HepG2 (cell line): ENCODE measurements around the gene KCNJ4. TPM values are rescaled to one million over a fixed set of nuclear protein-coding genes. Genes with fewer than 3 reads are reported as not detected.

Source experiments
- ATAC-seq: fragments of 200-7000 bp; cut with Tn5 transposase; 3 replicates; pipeline ENCODE4 v1.9.1; 2020; ENCODE audit warnings: mild to moderate bottlenecking, moderate library complexity
- BruUV-seq: library from RNA; stranded (reverse); fragments of 400-500 nt; replicated peaks from 2 replicates; lab custom pipeline; 2021; lab: Mats Ljungman, UMichigan
- CTCF ChIA-PET: fragments of 300-600 bp; formaldehyde crosslinking; extraction: SDS; loops from one replicate; lab custom pipeline; 2021; ENCODE audit warnings: low total read pairs, inconsistent platforms, low intra/inter-chr PET ratio; lab: Yijun Ruan, JAX
- POLR2A ChIA-PET: fragments of 350-600 bp; sonication (Branson Sonifier 250); formaldehyde crosslinking; loops from one replicate; lab custom pipeline; 2020; ENCODE audit warnings: antibody characterized with exemption, inconsistent platforms; lab: Yijun Ruan, JAX
- DNase-seq: peaks from one replicate; pipeline ENCODE4 v3.0.0-alpha.2; 2015; ENCODE audit warnings: low spot score
- FAIRE-seq: peaks from 3 replicates; lab custom pipeline; 2011; peaks lifted over from hg19 to GRCh38; lab: Jason Lieb, UNC
- H2AFZ ChIP-seq: one replicate; pipeline ENCODE4 v1.6.1; 2011; ENCODE audit warnings: low read length, inconsistent platforms
- H3K27ac ChIP-seq: fragments of 300-600 bp; 3 replicates; pipeline ENCODE4 v1.8.0; 2011; ENCODE audit warnings: mixed run types, mild to moderate bottlenecking, mixed read lengths, low read length, inconsistent platforms; ENCODE audit not compliant: insufficient read depth; ENCODE audit errors: extremely low read length
- H3K27me3 ChIP-seq, 2 experiments: fragments of 200-600 bp in 1 of 2; 2 replicates in 1 of 2; 3 replicates in 1 of 2; pipeline versions ENCODE4 v1.6.0 to v1.8.0; 2011; ENCODE audit warnings: low read length in 2 of 2, mild to moderate bottlenecking in 2 of 2, moderate library complexity in 2 of 2, inconsistent platforms in 1 of 2; ENCODE audit not compliant: insufficient read depth in 2 of 2, control insufficient read depth in 1 of 2
- H3K36me3 ChIP-seq, 2 experiments: fragments of 200-600 bp in 1 of 2; replicated peaks in 1 of 2; 2 replicates in 1 of 2; 3 replicates in 1 of 2; pipeline versions ENCODE4 v1.5.1 to v1.8.0; 2011; ENCODE audit warnings: low read length in 2 of 2, inconsistent platforms in 1 of 2; ENCODE audit not compliant: insufficient read depth in 2 of 2, control insufficient read depth in 1 of 2
- H3K4me1 ChIP-seq: 2 replicates; pipeline ENCODE4 v1.5.1; 2012; ENCODE audit warnings: low read length, inconsistent platforms; ENCODE audit not compliant: insufficient read depth
- H3K4me2 ChIP-seq: 2 replicates; pipeline ENCODE4 v1.6.0; 2011; ENCODE audit warnings: low read depth, low read length, inconsistent platforms
- H3K4me3 ChIP-seq, 3 experiments: fragments of 200-600 bp in 1 of 3; sonication (generic), shearing (Covaris generic) in 1 of 3; replicated peaks in 1 of 3; 2 replicates each; pipeline ENCODE4 v1.5.1; 2011 to 2016; ENCODE audit warnings: low read length in 3 of 3, inconsistent platforms in 2 of 3, low read depth in 2 of 3, mild to moderate bottlenecking in 2 of 3, control low read depth in 1 of 3, mixed read lengths in 1 of 3; ENCODE audit not compliant: insufficient read depth in 1 of 3
- H3K79me2 ChIP-seq: one replicate; pipeline ENCODE4 v1.6.1; 2011; ENCODE audit warnings: low read length, inconsistent platforms; ENCODE audit not compliant: insufficient read depth
- H3K9ac ChIP-seq: 2 replicates; pipeline ENCODE4 v1.6.0; 2011; ENCODE audit warnings: mild to moderate bottlenecking, low read depth, low read length, inconsistent platforms; ENCODE audit not compliant: insufficient read depth
- H3K9me3 ChIP-seq: 2 replicates; pipeline ENCODE4 v1.5.1; 2012; ENCODE audit warnings: mild to moderate bottlenecking, low read length
- H4K20me1 ChIP-seq: 2 replicates; pipeline ENCODE4 v1.6.0; 2011; ENCODE audit warnings: inconsistent platforms, mild to moderate bottlenecking, low read length, moderate library complexity; ENCODE audit not compliant: insufficient read depth
- ATF7-NPFF ChIP-seq: sonication (generic); formaldehyde crosslinking; IDR thresholded peaks from 2 replicates; pipeline ENCODE4 v1.8.1; 2023; ENCODE audit warnings: mild to moderate bottlenecking, low read depth, missing genetic modification reagents, moderate library complexity
- HES4 ChIP-seq: sonication (generic); formaldehyde crosslinking; IDR thresholded peaks from 2 replicates; pipeline ENCODE4 v1.9.0; 2021; ENCODE audit warnings: mild to moderate bottlenecking, missing genetic modification reagents, borderline replicate concordance
- PRMT3 ChIP-seq: sonication (generic); formaldehyde crosslinking; IDR thresholded peaks from 2 replicates; pipeline ENCODE4 v1.8.1; 2022; ENCODE audit warnings: low read depth, mild to moderate bottlenecking, moderate library complexity, missing genetic modification reagents, borderline replicate concordance
- RBM22 ChIP-seq: fragments of 200-400 bp; formaldehyde crosslinking; optimal IDR thresholded peaks from 2 replicates; pipeline ENCODE3; 2017; ENCODE audit warnings: mild to moderate bottlenecking, low read length, moderate library complexity
- ZBED4 ChIP-seq: sonication (generic); formaldehyde crosslinking; IDR thresholded peaks from 2 replicates; pipeline ENCODE4 v1.4.0; 2020; ENCODE audit warnings: missing genetic modification reagents, borderline replicate concordance
- ZNF343 ChIP-seq: sonication (generic); formaldehyde crosslinking; IDR thresholded peaks from 2 replicates; pipeline ENCODE4 v1.4.0; 2020; ENCODE audit warnings: mild to moderate bottlenecking, missing genetic modification reagents
- ZNF512B ChIP-seq: sonication (generic); formaldehyde crosslinking; IDR thresholded peaks from 2 replicates; pipeline ENCODE4 v1.5.1; 2020; ENCODE audit warnings: missing genetic modification reagents, mild to moderate bottlenecking, borderline replicate concordance
- WGBS: methylation state at CpG from one replicate; pipeline ENCODE4 v1.1.6; 2017; ENCODE audit warnings: low lambda C conversion rate; 5-methylcytosine and 5-hydroxymethylcytosine counted together
- in situ Hi-C: cut with HindIII; loops from 2 replicates; pipeline ENCODE4 v1.10.0; 2017; ENCODE audit warnings: low pct_unique_long_range_greater_than_20kb; ENCODE audit not compliant: extremely low pct_ligation_motif_present
- intact Hi-C: fragments of 100-400 bp; cut with micrococcal nuclease; formaldehyde crosslinking; loops from one replicate; pipeline ENCODE4 v1.10.0; 2022; ENCODE audit not compliant: unreplicated experiment
- polyA plus RNA-seq, 8 experiments: library from polyadenylated mRNA; depleted of rRNA in 3 of 8; stranded (reverse) in 7 of 8; unstranded in 1 of 8; fragments of >200 nt; fragmentation: Illumina TruSeq in 4 of 8; extraction: Trizol in 4 of 8; gene quantifications; 2 replicates each; pipeline versions ENCODE4 v1.2.1 to v1.2.3, GENCODE V29; 2011 to 2016; ENCODE audit warnings: low read depth in 4 of 8, missing spikeins in 1 of 8, mixed read lengths in 1 of 8; ENCODE audit not compliant: insufficient read depth in 1 of 8
- total RNA-seq, 5 experiments: library from RNA; depleted of rRNA; stranded (reverse); fragments of >200 nt; fragmentation: Illumina TruSeq; extraction: Trizol; gene quantifications; 2 replicates each; pipeline ENCODE4 v1.2.3, GENCODE V29; 2016; ENCODE audit warnings: low read depth in 1 of 5

KCNJ4 gene
- total and polyA plus RNA-seq, 2 of the 13 experiments (the other 11 are each of a cell fraction or from before 2014, with no cell fraction given): not detected

- TF ChIP-seq ZBED4 (no peak), HES4 (no peak)
Observed at GRCh38 chr22:38497869-38498268, 42.9 kb upstream of the KCNJ4 start (continued).

- over 99% methylated on average over 12 of the region's 12 CpGs for WGBS
- H3K27me3 ChIP-seq: no peaks in the 10 kb centered on the region
- H3K9ac ChIP-seq: no peak overlapping the region
- no peak overlapping the region for H3K4me2 ChIP-seq
- H3K4me1 ChIP-seq: peaks cover 46% of the 10 kb centered on the region
- in situ Hi-C loops: no loop called here
- peaks cover 16% of the 10 kb centered on the region for H3K79me2 ChIP-seq
- H3K36me3 ChIP-seq: peaks cover 23 to 89% of the 10 kb centered on the region in 2 experiments
- no peak overlapping the region for H3K27ac ChIP-seq
- FAIRE-seq: no peak
- TF ChIP-seq PRMT3 (CRISPR knock-in tag): no peak
- no peak for TF ChIP-seq ZNF512B (CRISPR knock-in tag)
- TF ChIP-seq RBM22: peak; percentile 62
- no peak for TF ChIP-seq ATF7-NPFF (CRISPR knock-in tag)
- no peak for TF ChIP-seq ZNF343 (CRISPR knock-in tag)
- BruUV-seq: no TSS peak
- POLR2A ChIA-PET: interaction anchor here (1.1 kb wide), 1 partner anchor 9 kb away, joined by 3 read pairs; no protein-coding TSS in a partner anchor
- DNase-seq: no peak
- H3K4me3 ChIP-seq: no peak overlapping the region
- no peaks in the 10 kb centered on the region for H3K9me3 ChIP-seq
- H2AFZ ChIP-seq: no peak overlapping the region
- ATAC-seq: peak; percentile 23; the same call in 1 of the 3 replicates
- H4K20me1 ChIP-seq: peaks cover 6% of the 10 kb centered on the region; the same call in 1 of the 2 replicates
- CTCF ChIA-PET: no interaction called here
- intact Hi-C loops: no loop called here
Observed at GRCh38 chr22:38494939-38495338, 39.9 kb upstream of the KCNJ4 start.
